Activated CD4-positive, alpha-beta T cell treated with anti-CD3 and anti-CD28 coated beads for 36 hours (primary cell): ENCODE measurements around the gene PLXNC1. TPM values are rescaled to one million over a fixed set of nuclear protein-coding genes. Genes with fewer than 3 reads are reported as not detected.

Experiments
- ATAC-seq: fragments of 200-7000 bp; cut with Tn5 transposase; one replicate; pipeline ENCODE4 v1.10.0; 2021; ENCODE audit warnings: mild to moderate bottlenecking, moderate library complexity
- CTCF ChIA-PET: fragments of 350-600 bp; sonication (Branson Sonifier 250); formaldehyde crosslinking; loops from one replicate; lab custom pipeline; 2021; ENCODE audit warnings: antibody characterized with exemption; lab: Charles Lee
- POLR2A ChIA-PET: fragments of 350-600 bp; sonication (Branson Sonifier 250); formaldehyde crosslinking; loops from one replicate; lab custom pipeline; 2021; ENCODE audit warnings: antibody characterized with exemption, inconsistent platforms; lab: Charles Lee
- DNase-seq: peaks from one replicate; pipeline ENCODE4 v3.0.0-alpha.2; 2020
- H3K27ac Mint-ChIP-seq: one replicate; pipeline ENCODE4 v1.8.0; 2021; ENCODE audit warnings: mixed read lengths
- H3K27me3 Mint-ChIP-seq: one replicate; pipeline ENCODE4 v1.8.0; 2021; ENCODE audit warnings: mixed read lengths
- H3K36me3 Mint-ChIP-seq: one replicate; pipeline ENCODE4 v1.8.0; 2021; ENCODE audit warnings: low read depth, mixed read lengths
- H3K4me1 Mint-ChIP-seq: one replicate; pipeline ENCODE4 v1.8.0; 2021; ENCODE audit warnings: mixed read lengths
- H3K4me3 Mint-ChIP-seq: one replicate; pipeline ENCODE4 v1.8.0; 2021; ENCODE audit warnings: mild to moderate bottlenecking, moderate library complexity, mixed read lengths
- H3K9me3 Mint-ChIP-seq: one replicate; pipeline ENCODE4 v1.8.0; 2021; ENCODE audit warnings: low read depth, mixed read lengths
- intact Hi-C, 2 experiments: fragments of 100-400 bp; cut with DNase I in 1 of 2; cut with micrococcal nuclease in 1 of 2; formaldehyde crosslinking; loops; one replicate each; pipeline versions ENCODE4 v1.14.2 to v1.15.1; 2022 to 2024; cut with DNase I, micrococcal nuclease
- total RNA-seq, 2 experiments: library from RNA; stranded (reverse); gene quantifications; one replicate each; pipeline ENCODE4 v1.2.3, GENCODE V29; 2021

PLXNC1 gene
- total RNA-seq, 2 experiments from 2014 or later: 5.3 TPM

DNA sequence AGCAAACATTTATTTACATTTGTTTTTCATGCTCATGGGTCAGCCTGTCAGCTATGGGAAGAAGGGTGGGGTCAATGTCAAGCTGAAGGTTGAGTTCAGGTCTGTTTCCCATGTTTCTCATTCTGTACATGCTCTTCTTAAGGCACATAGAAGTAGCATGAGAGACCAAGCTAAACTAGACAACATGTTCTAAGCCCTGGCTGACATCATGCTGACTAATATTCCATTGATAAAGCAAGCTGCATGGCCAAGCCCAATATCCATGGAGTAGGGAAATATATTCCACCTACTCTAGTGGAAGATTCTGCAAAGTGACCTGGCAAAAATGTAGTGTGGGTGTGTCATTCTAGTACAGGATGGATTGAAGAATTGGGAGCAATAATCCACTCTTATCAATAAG is 44.1 kb downstream of the PLXNC1 start:
- peaks cover 7% of the 10 kb centered on the region for H3K9me3 Mint-ChIP-seq
- H3K27me3 Mint-ChIP-seq: no peaks in the 10 kb centered on the region
- peaks cover 4% of the 10 kb centered on the region for H3K4me1 Mint-ChIP-seq
- H3K4me3 Mint-ChIP-seq: no peak overlapping the region
- DNase-seq: no peak
- ATAC-seq: no peak
- POLR2A ChIA-PET: no interaction called here
- intact Hi-C loops: no loop called here
- peaks cover 16% of the 10 kb centered on the region for H3K36me3 Mint-ChIP-seq
- CTCF ChIA-PET: interaction anchor here (0.7 kb wide), 1 partner anchor 298 kb away, joined by 3 read pairs; no protein-coding TSS in a partner anchor
- no peak overlapping the region for H3K27ac Mint-ChIP-seq

DNA sequence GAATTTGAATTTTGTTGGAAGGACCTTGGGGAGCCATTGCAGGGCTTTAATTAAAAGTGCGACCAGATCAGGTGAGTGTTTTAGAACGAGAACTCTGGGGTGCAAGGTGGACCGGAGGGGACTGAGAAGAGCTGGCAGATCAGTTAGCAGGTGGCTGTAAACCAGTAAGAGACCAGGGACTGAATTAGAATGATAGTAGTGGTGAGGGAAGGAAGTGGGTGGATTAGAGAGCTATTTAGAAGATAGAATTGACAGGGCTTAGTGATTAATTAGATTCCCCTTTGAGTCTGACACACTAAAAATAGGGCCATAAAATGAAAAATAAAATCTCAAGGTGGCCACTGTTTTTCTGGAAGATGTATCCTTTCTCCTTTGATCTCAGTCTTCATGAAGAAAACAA is 44.8 kb downstream of the PLXNC1 start:
- no peak for DNase-seq
- intact Hi-C loops: no loop called here
- ATAC-seq: no peak
- ChIA-PET POLR2A (no interaction called here), CTCF (interaction anchor here (0.7 kb wide), 1 partner anchor 297 kb away, joined by 3 read pairs; no protein-coding TSS in a partner anchor)
- H3K4me1 Mint-ChIP-seq: peaks cover 4% of the 10 kb centered on the region
- H3K4me3 Mint-ChIP-seq: no peak overlapping the region
- H3K36me3 Mint-ChIP-seq: peaks cover 16% of the 10 kb centered on the region
- peaks cover 7% of the 10 kb centered on the region for H3K9me3 Mint-ChIP-seq
- no peaks in the 10 kb centered on the region for H3K27me3 Mint-ChIP-seq
- no peak overlapping the region for H3K27ac Mint-ChIP-seq

DNA sequence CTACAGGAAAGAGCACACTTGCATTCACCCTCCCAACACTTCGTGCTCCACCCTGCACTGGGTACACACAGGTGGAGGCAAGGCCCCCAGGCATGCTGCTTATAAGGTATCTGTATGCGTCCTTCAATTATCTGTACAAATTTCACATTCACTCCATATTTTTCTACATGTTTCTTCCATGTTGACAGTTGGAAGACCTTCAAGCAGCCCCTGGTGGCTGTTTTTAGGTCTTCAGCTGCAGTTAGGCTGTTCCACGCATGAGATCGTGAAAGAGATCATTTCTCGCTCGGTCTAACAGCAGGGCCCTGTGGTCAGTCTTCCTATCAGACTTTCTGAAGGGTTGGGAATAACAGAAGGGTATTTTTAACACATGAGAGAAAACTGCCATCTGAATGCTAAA is 47.1 kb downstream of the PLXNC1 start:
- no peak overlapping the region for H3K4me3 Mint-ChIP-seq
- no peak overlapping the region for H3K27ac Mint-ChIP-seq
- ATAC-seq (no peak), DNase-seq (no peak)
- H3K27me3 Mint-ChIP-seq: no peaks in the 10 kb centered on the region
- H3K36me3 Mint-ChIP-seq: peaks cover 19% of the 10 kb centered on the region
- peaks cover 4% of the 10 kb centered on the region for H3K4me1 Mint-ChIP-seq
- intact Hi-C loops: no loop called here
- ChIA-PET POLR2A (no interaction called here), CTCF (no interaction called here)
- H3K9me3 Mint-ChIP-seq: peaks cover 7% of the 10 kb centered on the region

DNA sequence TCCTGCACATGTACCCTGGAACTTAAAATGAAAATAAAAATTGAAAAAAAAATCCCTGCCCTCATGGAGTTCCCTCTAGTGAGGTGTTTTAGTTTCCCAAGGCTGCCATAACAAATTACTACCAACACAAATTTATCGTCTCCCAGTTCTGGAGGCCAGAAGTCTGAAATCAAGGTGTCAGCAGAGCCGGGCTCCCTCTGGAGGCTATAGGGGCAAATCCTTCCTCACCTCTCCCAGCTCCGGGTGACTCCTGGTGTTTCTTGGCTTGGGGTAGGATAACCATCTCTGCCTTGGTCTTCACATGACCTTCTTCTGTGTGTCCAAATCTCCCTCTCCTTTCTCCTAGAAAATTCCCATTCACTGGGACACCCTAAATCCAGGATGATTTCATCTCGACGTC is 50.1 kb downstream of the PLXNC1 start:
- Mint-ChIP-seq H3K9me3 (peaks cover 2% of the 10 kb centered on the region), H3K4me3 (no peak overlapping the region), H3K36me3 (peaks cover 14% of the 10 kb centered on the region), H3K27ac (no peak overlapping the region), H3K4me1 (peaks cover 11% of the 10 kb centered on the region), H3K27me3 (no peaks in the 10 kb centered on the region)
- ChIA-PET POLR2A (no interaction called here), CTCF (no interaction called here)
- DNase-seq: no peak
- ATAC-seq: no peak
- intact Hi-C loops: no loop called here

DNA sequence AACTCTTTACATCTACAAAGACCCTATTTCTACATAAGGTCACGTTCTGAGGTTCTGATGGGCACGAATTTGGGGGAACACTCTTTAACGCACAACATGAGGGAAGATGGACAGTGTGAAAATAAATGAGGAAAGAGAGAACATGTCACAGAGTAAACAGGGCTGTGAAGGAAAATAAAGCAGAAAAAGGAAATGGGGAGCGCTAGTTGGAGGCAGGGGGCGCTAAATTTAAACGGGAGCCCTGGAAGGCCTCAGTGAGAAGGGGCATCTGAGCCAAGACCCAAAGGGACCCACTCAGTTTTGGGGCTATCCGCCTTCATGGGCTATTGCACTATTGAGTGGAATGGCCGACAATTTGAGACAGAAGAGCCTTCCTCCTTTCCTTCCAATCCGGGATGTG is 50.5 kb downstream of the PLXNC1 start:
- intact Hi-C loops: no loop called here
- Mint-ChIP-seq H3K4me3 (no peak overlapping the region), H3K27ac (no peak overlapping the region), H3K9me3 (peaks cover 1% of the 10 kb centered on the region), H3K4me1 (peaks cover 13% of the 10 kb centered on the region), H3K36me3 (peaks cover 10% of the 10 kb centered on the region), H3K27me3 (no peaks in the 10 kb centered on the region)
- ATAC-seq (no peak), DNase-seq (no peak)
- POLR2A ChIA-PET: no interaction called here
- CTCF ChIA-PET: interaction anchor here (0.9 kb wide), 1 partner anchor 10 kb away, joined by 3 read pairs; no protein-coding TSS in a partner anchor

DNA sequence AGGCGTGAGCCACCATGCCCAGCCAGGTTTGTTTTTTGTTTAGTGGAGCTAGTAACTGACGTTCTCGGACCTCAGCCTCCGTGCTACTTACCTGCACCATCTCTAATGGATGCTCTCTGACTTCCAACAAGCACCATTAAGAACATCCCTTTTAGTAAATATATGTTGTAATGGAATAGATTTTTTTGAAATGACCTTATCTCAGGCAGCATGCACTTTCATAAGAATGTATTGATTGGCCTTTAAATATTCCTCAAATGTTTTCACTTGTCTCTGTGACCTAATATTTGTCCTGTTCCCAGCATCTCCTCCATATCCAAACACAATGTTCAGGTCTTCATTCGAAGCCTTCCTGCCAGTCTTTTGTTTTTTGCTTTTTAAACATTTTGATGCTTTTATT is 51.7 kb downstream of the PLXNC1 start:
- intact Hi-C loops: loop anchor here in 1 of 2 experiments (10.0 kb wide), 1 partner anchor 755 kb away; the partner anchor contains the start of gene UBE2N
- H3K27me3 Mint-ChIP-seq: no peaks in the 10 kb centered on the region
- no peak for DNase-seq
- no peak overlapping the region for H3K27ac Mint-ChIP-seq
- no peaks in the 10 kb centered on the region for H3K9me3 Mint-ChIP-seq
- no peak for ATAC-seq
- peaks cover 8% of the 10 kb centered on the region for H3K36me3 Mint-ChIP-seq
- CTCF ChIA-PET: interaction anchor here (0.9 kb wide), 1 partner anchor 9 kb away, joined by 3 read pairs; no protein-coding TSS in a partner anchor
- POLR2A ChIA-PET: no interaction called here
- no peak overlapping the region for H3K4me3 Mint-ChIP-seq
- H3K4me1 Mint-ChIP-seq: peaks cover 21% of the 10 kb centered on the region

DNA sequence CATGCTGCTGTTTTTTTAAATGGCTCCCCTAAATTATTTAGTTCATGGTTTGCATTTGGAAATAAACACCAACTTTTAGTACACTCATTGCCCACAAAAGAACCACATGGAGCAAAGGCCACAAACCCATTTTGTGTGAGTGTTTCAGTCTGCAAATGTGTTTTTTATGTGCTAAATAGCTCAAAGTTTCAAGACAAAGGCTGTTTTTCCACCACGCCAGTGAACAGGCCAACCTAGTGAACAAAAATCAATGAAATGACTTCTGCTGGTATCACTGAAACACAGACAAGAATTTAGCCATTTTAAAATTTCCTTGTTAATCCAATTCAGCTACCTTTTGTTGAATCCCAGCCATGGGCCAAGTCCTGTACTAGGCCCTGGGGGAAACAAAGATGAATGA is 52.3 kb downstream of the PLXNC1 start:
- DNase-seq: no peak
- Mint-ChIP-seq H3K4me1 (peaks cover 23% of the 10 kb centered on the region), H3K9me3 (no peaks in the 10 kb centered on the region), H3K27ac (no peak overlapping the region), H3K4me3 (no peak overlapping the region), H3K27me3 (no peaks in the 10 kb centered on the region), H3K36me3 (peaks cover 8% of the 10 kb centered on the region)
- intact Hi-C loops: loop anchor here in 1 of 2 experiments (10.0 kb wide), 1 partner anchor 756 kb away; the partner anchor contains the start of gene UBE2N
- POLR2A ChIA-PET: no interaction called here
- no peak for ATAC-seq
- CTCF ChIA-PET: interaction anchor here (0.7 to 0.8 kb wide), 2 partner anchors 23 to 66 kb away, joined by 3 read pairs; no protein-coding TSS in a partner anchor

DNA sequence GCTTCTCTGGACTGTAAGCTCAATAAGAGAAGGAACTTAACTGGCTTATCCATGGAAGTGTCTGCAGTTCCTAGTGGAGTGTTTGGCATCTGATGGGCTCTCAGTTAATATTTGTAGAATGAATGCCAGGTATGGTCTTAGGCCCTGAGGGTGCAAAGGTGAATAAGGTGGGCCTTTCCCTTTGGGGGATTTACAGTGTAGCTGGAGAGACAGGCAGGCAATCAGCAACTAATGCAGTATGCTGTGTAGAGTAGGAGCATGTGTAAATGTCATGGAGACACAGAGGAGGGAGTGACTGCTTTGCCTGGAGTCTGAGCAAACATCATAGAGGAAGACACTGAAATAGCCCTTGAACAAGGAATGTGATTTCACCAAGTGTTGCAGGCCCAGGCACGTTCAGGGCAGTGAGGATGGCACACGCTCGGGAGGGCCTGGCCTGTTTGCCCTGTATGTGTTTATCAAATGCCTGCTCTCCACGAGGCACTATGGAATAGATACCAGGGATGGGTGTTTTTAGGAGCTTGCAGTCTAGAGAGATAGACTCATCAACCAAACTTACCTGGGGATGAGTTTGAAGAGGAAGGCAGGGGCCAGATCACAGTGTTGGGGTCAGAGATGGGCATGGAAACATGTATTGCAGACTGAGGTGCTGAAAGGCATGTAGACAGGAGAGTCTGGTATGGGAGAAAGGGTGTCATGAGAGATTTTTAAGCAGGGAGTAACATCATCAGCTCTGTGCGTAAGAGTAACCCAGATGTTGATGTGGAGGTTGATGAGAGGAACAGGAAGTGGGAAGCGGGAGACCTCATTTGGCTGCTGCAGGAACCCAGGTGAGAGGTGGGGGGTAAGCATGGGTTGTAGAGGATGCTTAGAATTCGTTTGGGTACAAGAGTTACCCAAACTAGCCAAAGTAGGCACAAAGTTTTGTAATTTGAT is 54.1 kb downstream of the PLXNC1 start:
- no peak overlapping the region for H3K4me3 Mint-ChIP-seq
- intact Hi-C loops: loop anchor here in 1 of 2 experiments (10.0 kb wide), 1 partner anchor 758 kb away; the partner anchor contains the start of gene UBE2N

DNA sequence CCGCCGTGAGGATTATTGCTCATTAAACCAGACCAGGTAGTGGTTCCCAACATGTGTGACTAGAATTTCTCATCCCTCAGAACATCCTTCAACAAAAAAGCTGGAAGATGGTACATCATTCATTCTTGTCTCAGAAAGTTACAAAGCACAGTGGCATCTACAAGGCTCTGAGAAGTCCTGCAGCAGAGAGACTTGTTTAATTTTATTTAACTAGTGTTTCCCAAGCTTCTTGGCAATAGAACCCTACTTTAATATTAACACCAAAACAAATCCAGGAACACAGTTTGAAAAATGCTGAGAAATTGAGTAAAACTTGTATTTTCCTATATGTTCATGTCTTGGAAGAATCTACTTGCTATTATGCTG is 54.8 kb downstream of the PLXNC1 start:
- no peaks in the 10 kb centered on the region for H3K27me3 Mint-ChIP-seq
- ChIA-PET POLR2A (no interaction called here), CTCF (interaction anchor here (0.6 to 0.7 kb wide), 2 partner anchors 49 to 51 kb away, joined by 3 read pairs; no protein-coding TSS in a partner anchor)
- H3K9me3 Mint-ChIP-seq: no peaks in the 10 kb centered on the region
- peaks cover 48% of the 10 kb centered on the region for H3K4me1 Mint-ChIP-seq
- intact Hi-C loops: loop anchor here in 1 of 2 experiments (10.0 kb wide), 1 partner anchor 758 kb away; the partner anchor contains the start of gene UBE2N
- peak overlapping the region; percentile 16 for H3K27ac Mint-ChIP-seq
- no peak overlapping the region for H3K4me3 Mint-ChIP-seq
- ATAC-seq (no peak), DNase-seq (no peak)
- peaks cover 8% of the 10 kb centered on the region for H3K36me3 Mint-ChIP-seq

More for the DNA sequence above, 54.1 kb downstream of the PLXNC1 start:
- peak overlapping the region; percentile 16 for H3K27ac Mint-ChIP-seq
- no peak for DNase-seq
- ChIA-PET CTCF (interaction anchor here (0.7 to 1.6 kb wide), 3 partner anchors 9 to 50 kb away, joined by 3 to 4 read pairs (median 3); no protein-coding TSS in a partner anchor), POLR2A (no interaction called here)
- no peaks in the 10 kb centered on the region for H3K9me3 Mint-ChIP-seq
- no peak for ATAC-seq
- H3K4me1 Mint-ChIP-seq: peaks cover 41% of the 10 kb centered on the region
- H3K27me3 Mint-ChIP-seq: no peaks in the 10 kb centered on the region
- peaks cover 8% of the 10 kb centered on the region for H3K36me3 Mint-ChIP-seq

DNA sequence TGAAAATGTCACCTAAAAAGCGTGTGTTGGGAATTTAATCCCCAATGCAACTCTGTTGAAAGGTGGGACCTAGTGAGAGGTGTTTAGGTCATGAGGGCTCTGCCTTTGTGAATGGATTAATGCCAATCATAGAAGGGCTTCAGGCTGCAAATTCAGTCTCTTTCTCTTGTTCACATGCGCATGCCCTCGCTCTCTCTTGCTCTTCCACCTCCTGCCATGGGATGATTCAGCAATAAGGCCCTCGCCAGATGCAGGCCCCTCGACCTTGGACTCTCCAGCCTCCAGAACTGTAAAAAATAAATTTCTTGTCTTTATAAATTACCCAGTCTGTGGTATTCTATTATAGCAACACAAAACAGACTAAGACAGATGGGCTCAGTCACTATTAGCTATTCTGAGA is 55.4 kb downstream of the PLXNC1 start:
- Mint-ChIP-seq H3K36me3 (peaks cover 8% of the 10 kb centered on the region), H3K4me3 (no peak overlapping the region), H3K9me3 (no peaks in the 10 kb centered on the region), H3K27ac (no peak overlapping the region), H3K4me1 (peaks cover 54% of the 10 kb centered on the region), H3K27me3 (no peaks in the 10 kb centered on the region)
- intact Hi-C loops: loop anchor here in 1 of 2 experiments (2.0 to 10.0 kb wide), 2 partner anchors 29 to 759 kb away; partner anchors contain the start of gene UBE2N
- CTCF ChIA-PET: interaction anchor here (0.5 kb wide), 1 partner anchor 17 kb away, joined by 4 read pairs; no protein-coding TSS in a partner anchor
- ATAC-seq (no peak), DNase-seq (no peak)
- POLR2A ChIA-PET: interaction anchor here (0.7 kb wide), 1 partner anchor 315 kb away, joined by 4 read pairs; no protein-coding TSS in a partner anchor
